GM18517 (cell line): ENCODE measurements around the gene TAF6L.
"Not testable (repeated sequence)": the region's sequence is repeated elsewhere in the genome, so short reads cannot be mapped to it uniquely, and the experiment has no call there.

Experiments used
- ATAC-seq: cut with Tn5 transposase; IDR thresholded peaks from one replicate; pipeline ENCODE4 v1.9.1; 2021; ENCODE audit warnings: mild to moderate bottlenecking, moderate library complexity; ENCODE audit not compliant: unreplicated experiment

TAF6L gene

GRCh38 chr11:62757846-62758788 is 13.1 kb upstream of the TAF6L start:
- ATAC-seq, result no peak

- not testable (repeated sequence) for ATAC-seq
Measured at GRCh38 chr11:62760867-62761227, 10.3 kb upstream of the TAF6L start.

GRCh38 chr11:62770778-62771143 is 435 bp upstream of the TAF6L start:
- no peak for ATAC-seq

- no peak for ATAC-seq
Measured at GRCh38 chr11:62774407-62774806, 3.2 kb downstream of the TAF6L start.

GRCh38 chr11:62775646-62776045 is 4.5 kb downstream of the TAF6L start:
- ATAC-seq, result no peak

- ATAC-seq, result no peak
Measured at GRCh38 chr11:62777389-62777788, 6.2 kb downstream of the TAF6L start.

GRCh38 chr11:62778441-62778840 is 7.2 kb downstream of the TAF6L start:
- no peak for ATAC-seq

- no peak for ATAC-seq
Measured at GRCh38 chr11:62782753-62783152, 11.6 kb downstream of the TAF6L start.

- peak; percentile 38 for ATAC-seq
Measured at GRCh38 chr11:62786318-62787004, 15.3 kb downstream of the TAF6L start.

GRCh38 chr11:62787005-62787759 is 16.0 kb downstream of the TAF6L start, which contains the start of gene TMEM179B:
TSS of gene TMEM179B (plus strand) at chr11:62787402. CDS start at chr11:62787432, 30 bp downstream.
- ATAC-seq, result peak; percentile 60

- no peak for ATAC-seq
Measured at GRCh38 chr11:62788991-62789390, 17.8 kb downstream of the TAF6L start.

GRCh38 chr11:62789576-62789975 is 18.4 kb downstream of the TAF6L start:
- no peak for ATAC-seq

GRCh38 chr11:62791501-62792201 is 20.5 kb downstream of the TAF6L start, which contains the start of gene TMEM223:
TSS of gene TMEM223 (minus strand) at chr11:62792006. CDS start at chr11:62791994, 12 bp downstream.
- ATAC-seq, result no peak

GRCh38 chr11:62792202-62792575 is 21.0 kb downstream of the TAF6L start:
- no peak for ATAC-seq

- no peak for ATAC-seq
Measured at GRCh38 chr11:62794201-62794775, 23.1 kb downstream of the TAF6L start.

- ATAC-seq, result no peak
Measured at GRCh38 chr11:62796281-62796680, 25.1 kb downstream of the TAF6L start.

- ATAC-seq, result no peak
Measured at GRCh38 chr11:62799486-62799885, 28.3 kb downstream of the TAF6L start.

GRCh38 chr11:62801071-62801470 is 29.9 kb downstream of the TAF6L start:
- no peak for ATAC-seq

- no peak for ATAC-seq
Measured at GRCh38 chr11:62804310-62805075, 33.3 kb downstream of the TAF6L start.
